HEK293T (cell line): ENCODE data around the gene ADORA3.

ENCODE experiments used
- CTCF ChIA-PET: fragments of 350-600 bp; formaldehyde crosslinking; extraction: SDS; loops from one replicate; lab custom pipeline; 2021; ENCODE audit warnings: antibody characterized with exemption, inconsistent platforms; lab: Yijun Ruan, JAX
- POLR2A ChIA-PET: fragments of 350-600 bp; formaldehyde crosslinking; extraction: SDS; loops from one replicate; lab custom pipeline; 2020; ENCODE audit warnings: antibody characterized with exemption, inconsistent platforms; lab: Yijun Ruan, JAX
- DNase-seq: peaks from one replicate; pipeline ENCODE4 v3.0.0; 2012; ENCODE audit warnings: mixed read lengths; ENCODE audit errors: extremely low spot score
- ARNT ChIP-seq: fragments of 450-650 bp; IDR thresholded peaks from 2 replicates; pipeline ENCODE4 v1.6.1; 2017; ENCODE audit warnings: mild to moderate bottlenecking
- BHLHE40 ChIP-seq: fragments of 450-650 bp; IDR thresholded peaks from 2 replicates; pipeline ENCODE4 v1.6.1; 2016; ENCODE audit warnings: mild to moderate bottlenecking, moderate library complexity, borderline replicate concordance
- CTBP1 ChIP-seq: fragments of 450-650 bp; IDR thresholded peaks from 2 replicates; pipeline ENCODE4 v1.6.1; 2016; ENCODE audit warnings: borderline replicate concordance
- ELF4 ChIP-seq: fragments of 450-650 bp; IDR thresholded peaks from 2 replicates; pipeline ENCODE4 v1.6.1; 2017; ENCODE audit warnings: antibody characterized with exemption
- FOXA1 ChIP-seq: fragments of 450-650 bp; IDR thresholded peaks from 2 replicates; pipeline ENCODE4 v1.6.1; 2016; ENCODE audit warnings: mild to moderate bottlenecking
- FOXK2 ChIP-seq: fragments of 450-650 bp; IDR thresholded peaks from 2 replicates; pipeline ENCODE4 v1.6.1; 2016; ENCODE audit warnings: mild to moderate bottlenecking
- FOXM1 ChIP-seq: fragments of 450-650 bp; IDR thresholded peaks from 2 replicates; pipeline ENCODE4 v1.6.1; 2017; ENCODE audit warnings: mild to moderate bottlenecking, borderline replicate concordance
- HDGF ChIP-seq: fragments of 450-650 bp; IDR thresholded peaks from 2 replicates; pipeline ENCODE4 v1.6.1; 2017; ENCODE audit warnings: antibody characterized with exemption, borderline replicate concordance
- L3MBTL2 ChIP-seq: fragments of 450-650 bp; conservative IDR thresholded peaks from 2 replicates; pipeline ENCODE4 v1.6.1; 2016; ENCODE audit warnings: mild to moderate bottlenecking
- LEF1 ChIP-seq: fragments of 450-650 bp; IDR thresholded peaks from 2 replicates; pipeline ENCODE4 v1.6.1; 2017; ENCODE audit warnings: mild to moderate bottlenecking, borderline replicate concordance
- NFRKB ChIP-seq: fragments of 450-650 bp; IDR thresholded peaks from 2 replicates; pipeline ENCODE4 v1.6.1; 2016; ENCODE audit warnings: mild to moderate bottlenecking, moderate library complexity
- SP1 ChIP-seq: fragments of 450-650 bp; IDR thresholded peaks from 2 replicates; pipeline ENCODE4 v1.6.1; 2017
- SUZ12 ChIP-seq: fragments of 450-650 bp; IDR thresholded peaks from 2 replicates; pipeline ENCODE4 v1.6.1; 2016; ENCODE audit warnings: mild to moderate bottlenecking
- TARDBP ChIP-seq: fragments of 450-650 bp; IDR thresholded peaks from 2 replicates; pipeline ENCODE4 v1.6.1; 2016
- ZNF384 ChIP-seq: fragments of 450-650 bp; IDR thresholded peaks from 2 replicates; pipeline ENCODE4 v1.6.1; 2016
- TF ChIP-seq, protein P1 (sequence below): fragments of 450-650 bp; IDR thresholded peaks from 2 replicates; pipeline ENCODE4 v1.6.1; 2016

The ADORA3 gene

DNA sequence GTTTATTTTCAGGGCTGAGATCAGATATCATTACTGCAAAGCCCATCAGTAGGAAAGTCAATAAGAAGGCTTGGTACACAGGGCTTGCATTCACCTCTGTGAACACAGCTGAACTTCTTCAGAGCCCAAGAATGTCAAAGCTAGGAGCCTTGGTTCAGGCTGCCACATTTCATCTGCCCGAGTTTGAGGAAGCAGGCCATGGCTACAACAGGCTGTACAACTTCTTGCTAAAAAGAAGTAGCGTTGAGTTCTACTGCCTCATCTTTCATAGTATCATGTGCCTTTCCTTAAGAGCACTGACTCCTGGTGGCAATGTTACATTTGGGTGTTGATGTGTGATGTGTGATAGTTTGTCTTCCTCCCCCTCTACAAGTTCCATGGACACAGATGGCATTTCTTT lies 19.6 kb downstream of the ADORA3 start:
- TF ChIP-seq ARNT (no peak), FOXK2 (no peak), SP1 (no peak), ZNF384 (no peak)
- POLR2A ChIA-PET, result no interaction called here
- CTCF ChIA-PET, result no interaction called here
- no peak for DNase-seq

DNA sequence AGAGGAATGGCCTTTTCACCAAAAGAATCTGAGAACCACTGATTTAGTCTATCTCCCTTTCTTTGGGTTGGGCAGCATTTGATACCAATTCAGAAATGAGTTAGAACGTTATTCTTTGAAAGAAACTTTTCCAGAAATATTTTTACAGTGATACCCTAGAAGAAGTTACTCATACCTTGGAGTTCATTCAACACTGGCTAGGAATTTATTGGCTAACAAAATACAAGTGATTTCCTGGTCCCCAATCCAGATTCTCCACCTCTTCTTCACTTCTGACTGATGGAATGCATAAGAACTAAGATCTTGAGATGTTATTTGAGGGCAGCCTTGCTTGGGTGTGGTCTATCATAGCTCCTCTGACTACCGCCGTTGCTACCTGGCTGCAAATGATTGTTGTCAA lies 20.3 kb downstream of the ADORA3 start:
- TF ChIP-seq SP1 (no peak), ARNT (no peak), CTBP1 (no peak), L3MBTL2 (no peak), BHLHE40 (no peak), LEF1 (no peak), HDGF (no peak), SUZ12 (no peak), FOXM1 (no peak), FOXA1 (no peak), TARDBP (no peak), NFRKB (no peak), FOXK2 (no peak)
- TF ChIP-seq, protein P1, sequence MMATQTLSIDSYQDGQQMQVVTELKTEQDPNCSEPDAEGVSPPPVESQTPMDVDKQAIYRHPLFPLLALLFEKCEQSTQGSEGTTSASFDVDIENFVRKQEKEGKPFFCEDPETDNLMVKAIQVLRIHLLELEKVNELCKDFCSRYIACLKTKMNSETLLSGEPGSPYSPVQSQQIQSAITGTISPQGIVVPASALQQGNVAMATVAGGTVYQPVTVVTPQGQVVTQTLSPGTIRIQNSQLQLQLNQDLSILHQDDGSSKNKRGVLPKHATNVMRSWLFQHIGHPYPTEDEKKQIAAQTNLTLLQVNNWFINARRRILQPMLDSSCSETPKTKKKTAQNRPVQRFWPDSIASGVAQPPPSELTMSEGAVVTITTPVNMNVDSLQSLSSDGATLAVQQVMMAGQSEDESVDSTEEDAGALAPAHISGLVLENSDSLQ, result no peak
- POLR2A ChIA-PET, result interaction anchor here (2.2 kb wide), 1 partner anchor 256 kb away, joined by 5 read pairs; the partner anchor contains the start of gene INKA2
- CTCF ChIA-PET, result no interaction called here
- DNase-seq, result no peak

DNA sequence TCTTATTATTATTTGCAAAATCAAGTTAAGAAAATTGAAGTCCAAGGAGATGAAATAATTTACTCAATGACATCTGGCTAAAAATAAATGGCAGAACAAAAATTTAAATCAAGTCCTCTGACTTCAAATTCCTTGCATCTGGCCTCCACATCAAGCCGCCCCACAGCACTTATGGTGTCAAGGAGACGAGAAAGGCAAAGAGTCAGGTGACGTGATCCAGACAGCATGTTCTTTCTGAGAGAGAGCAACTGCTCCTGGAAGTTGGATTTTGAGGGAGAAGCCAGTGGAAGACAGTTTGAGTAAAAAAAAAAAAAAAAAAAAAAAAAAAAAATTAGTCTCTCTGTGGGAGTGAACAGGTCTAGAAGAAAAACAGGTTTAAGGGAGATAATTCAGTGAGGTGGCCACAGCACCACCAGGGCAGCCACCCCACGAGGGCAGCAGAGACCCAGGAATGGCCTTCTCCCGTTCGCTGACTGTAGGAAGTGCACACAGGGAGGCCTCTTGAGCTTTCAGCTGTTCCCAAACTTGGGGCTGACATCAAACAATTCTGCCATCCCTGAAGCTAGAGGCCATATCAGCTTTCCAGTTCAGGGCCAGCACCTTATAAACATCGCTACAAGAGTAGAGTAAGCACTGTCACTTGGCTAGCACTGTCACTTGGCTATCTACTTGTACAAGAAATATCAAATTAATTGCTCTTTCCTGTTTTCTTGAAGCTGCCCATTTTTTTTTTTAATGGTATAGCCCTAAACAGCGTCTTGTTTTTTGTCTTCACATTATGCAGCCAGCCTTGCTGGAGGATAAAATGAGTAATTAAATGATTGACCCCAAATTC lies 21.8 kb downstream of the ADORA3 start:
- ChIA-PET CTCF (interaction anchor here (0.5 to 1.7 kb wide), 21 partner anchors 9 to 855 kb away, joined by 3 to 23 read pairs (median 4); no protein-coding TSS in a partner anchor), POLR2A (interaction anchor here (0.8 to 2.2 kb wide), 2 partner anchors 258 to 285 kb away, joined by 3 to 5 read pairs; partner anchors contain the start of gene INKA2)
- TF ChIP-seq ZNF384, result peak; percentile 51; the same call in 1 of the 2 replicates
- no peak for TF ChIP-seq FOXM1
- DNase-seq, result peak; percentile 86

GRCh38 chr1:111480674-111481073 lies 22.8 kb downstream of the ADORA3 start:
- ChIA-PET POLR2A (no interaction called here), CTCF (no interaction called here)
- DNase-seq, result no peak
- TF ChIP-seq NFRKB, result no peak
- TF ChIP-seq BHLHE40, result no peak
- TF ChIP-seq, protein P1, result no peak
- TF ChIP-seq SUZ12, result no peak
- no peak for TF ChIP-seq CTBP1
- TF ChIP-seq ARNT, result no peak

GRCh38 chr1:111476761-111477309 lies 26.6 kb downstream of the ADORA3 start:
- TF ChIP-seq SP1, result no peak
- no peak for TF ChIP-seq FOXA1
- no peak for TF ChIP-seq FOXK2
- no peak for TF ChIP-seq ARNT
- no peak for TF ChIP-seq TARDBP
- TF ChIP-seq CTBP1, result no peak
- TF ChIP-seq L3MBTL2, result no peak
- TF ChIP-seq FOXM1, result no peak
- TF ChIP-seq LEF1, result no peak
- no peak for TF ChIP-seq ZNF384
- no peak for TF ChIP-seq NFRKB
- TF ChIP-seq HDGF, result no peak
- TF ChIP-seq, protein P1, result no peak
- TF ChIP-seq ELF4, result no peak
- DNase-seq, result no peak
- ChIA-PET CTCF (interaction anchor here (1.2 kb wide), 1 partner anchor 32 kb away, joined by 3 read pairs; no protein-coding TSS in a partner anchor), POLR2A (no interaction called here)

DNA sequence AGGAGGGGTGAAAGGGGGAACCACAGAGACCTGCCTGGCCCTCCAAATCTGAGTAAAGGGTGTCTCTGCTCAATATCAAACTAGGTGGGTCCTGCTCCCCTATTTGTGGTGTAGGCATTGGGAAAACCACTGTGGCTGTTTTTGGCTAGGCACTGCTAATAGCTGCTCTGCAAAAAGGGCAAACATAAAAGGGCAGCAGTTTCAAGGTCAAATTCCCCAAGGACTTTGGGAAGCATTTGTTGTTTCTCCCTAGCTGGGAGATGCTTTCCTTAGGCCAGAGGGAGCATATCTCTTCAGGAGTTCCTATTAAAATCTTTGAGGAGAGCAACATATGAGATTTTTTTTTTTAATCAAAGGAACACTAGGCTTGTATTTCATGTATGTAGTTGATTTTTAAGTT lies 27.2 kb downstream of the ADORA3 start:
- no peak for DNase-seq
- POLR2A ChIA-PET, result no interaction called here
- TF ChIP-seq L3MBTL2 (no peak), TARDBP (no peak), SP1 (no peak), FOXA1 (no peak), HDGF (no peak), LEF1 (no peak), NFRKB (no peak), FOXM1 (no peak), ARNT (no peak), FOXK2 (no peak), ZNF384 (no peak), CTBP1 (no peak), SUZ12 (no peak), ELF4 (no peak)
- TF ChIP-seq, protein P1, result no peak
- CTCF ChIA-PET, result interaction anchor here (0.6 to 1.2 kb wide), 2 partner anchors 32 to 1726 kb away, joined by 3 to 4 read pairs; no protein-coding TSS in a partner anchor
